ENCODE results near the gene LAP3.
A peak's percentile ranks its signal among the peaks of the same experiment; 100 is the strongest.

- TF ChIP-seq CTCF (IDR thresholded peaks at IDR 0.05), result no peak
- peak in 1 of 2 donors; percentile 83 for TF ChIP-seq POLR2A (IDR thresholded peaks at IDR 0.05)
- TF ChIP-seq POLR2AphosphoS5 (IDR thresholded peaks at IDR 0.05; ENCODE audit: insufficient read depth in 1 of 2, low read depth in 1 of 2), result peak; percentile 16 to 89
Measured at GRCh38 chr4:17576932-17577664, at the start of gene LAP3.

All from vagina (tissue), 2 donors.